ENCODE measurements around the gene RPL10. TPM values are rescaled to one million over a fixed set of nuclear protein-coding genes. Genes with fewer than 3 reads are reported as not detected.

RPL10 gene
- polyA plus RNA-seq, 1 donor (not counting 4 experiments of a cell fraction or from before 2014, with no cell fraction given) = 2,926 TPM

GRCh38 chrX:154350429-154351182 is 47.6 kb upstream of the RPL10 start:
- no peaks in the 10 kb centered on the region for H3K27me3 ChIP-seq (ENCODE audit: control insufficient read depth, extremely low read depth, insufficient read depth, low read length)
- peaks cover 20 to 27% of the 10 kb centered on the region in 2 experiments for H3K36me3 ChIP-seq (ENCODE audit: control insufficient read depth in 2 of 2, extremely low read depth in 1 of 2, insufficient read depth in 2 of 2, low read length in 2 of 2)
- DNase-seq (ENCODE audit: low read depth, low spot score) (no peak), FAIRE-seq (no peak)
- dilution Hi-C loops (cut with MboI; ENCODE audit: extremely low pct_ligation_motif_present, low sequenced_read_pairs) = no loop called here
- peaks cover 31% of the 10 kb centered on the region for H4K20me1 ChIP-seq (ENCODE audit: control insufficient read depth, extremely low read depth, insufficient read depth, low read length)
- H2AFZ ChIP-seq (ENCODE audit: control insufficient read depth, low read length) = no peak overlapping the region
- H3K79me2 ChIP-seq (ENCODE audit: control insufficient read depth, insufficient read depth, low read length) = peaks cover 2% of the 10 kb centered on the region
- TF ChIP-seq EZH2 (IDR thresholded peaks at IDR 0.05; ENCODE audit: low read length) (no peak), CTCF (optimal IDR thresholded peaks at IDR 0.05 in 1 of 3, IDR thresholded peaks at IDR 0.05 in 1 of 3, conservative IDR thresholded peaks at IDR 0.05 in 1 of 3; ENCODE audit: extremely low read depth in 1 of 3, insufficient read depth in 2 of 3, low read length in 3 of 3) (no peak)
- H3K9me1 ChIP-seq (ENCODE audit: control insufficient read depth, extremely low read depth, insufficient read depth, low read length) = no peaks in the 10 kb centered on the region
- no peak overlapping the region for H3K4me2 ChIP-seq (ENCODE audit: control insufficient read depth, extremely low read depth, insufficient read depth, low read depth, low read length)
- no peaks in the 10 kb centered on the region for H3K4me1 ChIP-seq (ENCODE audit: control insufficient read depth, extremely low read depth, insufficient read depth, low read length)
- peaks cover 3% of the 10 kb centered on the region for H3K9me3 ChIP-seq (ENCODE audit: control insufficient read depth, low read depth, low read length)
- H3K27ac ChIP-seq (ENCODE audit: control insufficient read depth, insufficient read depth, low read length) = no peak overlapping the region
- no peak overlapping the region for H3K9ac ChIP-seq (ENCODE audit: control insufficient read depth, extremely low read depth, insufficient read depth, low read length)
- H3K4me3 ChIP-seq (ENCODE audit: control insufficient read depth in 2 of 3, extremely low read depth in 1 of 3, insufficient read depth in 2 of 3, low read depth in 1 of 3, low read length in 3 of 3) = no peak overlapping the region

- Histone ChIP-seq H3K9me3 (ENCODE audit: control insufficient read depth, low read depth, low read length) (peaks cover 3% of the 10 kb centered on the region), H3K36me3 (ENCODE audit: control insufficient read depth in 2 of 2, extremely low read depth in 1 of 2, insufficient read depth in 2 of 2, low read length in 2 of 2) (peaks cover 22 to 32% of the 10 kb centered on the region in 2 experiments), H3K4me1 (ENCODE audit: control insufficient read depth, extremely low read depth, insufficient read depth, low read length) (no peaks in the 10 kb centered on the region), H3K9me1 (ENCODE audit: control insufficient read depth, extremely low read depth, insufficient read depth, low read length) (no peaks in the 10 kb centered on the region), H3K27me3 (ENCODE audit: control insufficient read depth, extremely low read depth, insufficient read depth, low read length) (no peaks in the 10 kb centered on the region), H3K4me3 (ENCODE audit: control insufficient read depth in 2 of 3, extremely low read depth in 1 of 3, insufficient read depth in 2 of 3, low read depth in 1 of 3, low read length in 3 of 3) (no peak overlapping the region), H3K27ac (ENCODE audit: control insufficient read depth, insufficient read depth, low read length) (no peak overlapping the region), H3K4me2 (ENCODE audit: control insufficient read depth, extremely low read depth, insufficient read depth, low read depth, low read length) (no peak overlapping the region), H3K79me2 (ENCODE audit: control insufficient read depth, insufficient read depth, low read length) (peaks cover 2% of the 10 kb centered on the region), H3K9ac (ENCODE audit: control insufficient read depth, extremely low read depth, insufficient read depth, low read length) (no peak overlapping the region), H4K20me1 (ENCODE audit: control insufficient read depth, extremely low read depth, insufficient read depth, low read length) (peaks cover 33% of the 10 kb centered on the region), H2AFZ (ENCODE audit: control insufficient read depth, low read length) (no peak overlapping the region)
- dilution Hi-C loops (cut with MboI; ENCODE audit: extremely low pct_ligation_motif_present, low sequenced_read_pairs) = no loop called here
- FAIRE-seq = no peak
- no peak for TF ChIP-seq CTCF (optimal IDR thresholded peaks at IDR 0.05 in 1 of 3, IDR thresholded peaks at IDR 0.05 in 1 of 3, conservative IDR thresholded peaks at IDR 0.05 in 1 of 3; ENCODE audit: extremely low read depth in 1 of 3, insufficient read depth in 2 of 3, low read length in 3 of 3)
- TF ChIP-seq EZH2 (IDR thresholded peaks at IDR 0.05; ENCODE audit: low read length) = no peak
- DNase-seq (ENCODE audit: low read depth, low spot score) = no peak
These were observed 46.8 kb upstream of the RPL10 start for GRCh38 chrX:154351183-154352011.

All from keratinocyte (primary cell).